Calu3 (cell line): ENCODE data around the gene DNAAF1. TPM values are rescaled to one million over a fixed set of nuclear protein-coding genes. Genes with fewer than 3 reads are reported as not detected.

Experiments
- BruUV-seq: library from RNA; stranded (reverse); fragments of 400-500 nt; replicated peaks from 2 replicates; lab custom pipeline; 2021; lab: Mats Ljungman, UMichigan
- CTCF ChIA-PET: fragments of 300-600 bp; sonication (Branson Sonifier 250); formaldehyde crosslinking; loops from one replicate; lab custom pipeline; 2022; ENCODE audit warnings: antibody characterized with exemption; lab: Charles Lee
- DNase-seq: peaks from one replicate; pipeline ENCODE4 v3.0.0; 2022
- H3K27ac Mint-ChIP-seq: one replicate; pipeline ENCODE4 v1.8.0; 2022; ENCODE audit warnings: mixed read lengths; ENCODE audit not compliant: unreplicated experiment
- H3K27me3 Mint-ChIP-seq: one replicate; pipeline ENCODE4 v1.8.0; 2022; ENCODE audit warnings: mixed read lengths; ENCODE audit not compliant: unreplicated experiment
- H3K36me3 Mint-ChIP-seq: one replicate; pipeline ENCODE4 v1.8.0; 2022; ENCODE audit warnings: mild to moderate bottlenecking, moderate library complexity, mixed read lengths; ENCODE audit not compliant: insufficient read depth, unreplicated experiment
- H3K4me1 Mint-ChIP-seq: one replicate; pipeline ENCODE4 v1.8.0; 2022; ENCODE audit warnings: mild to moderate bottlenecking, low read depth, mixed read lengths; ENCODE audit not compliant: unreplicated experiment
- H3K4me3 Mint-ChIP-seq: one replicate; pipeline ENCODE4 v1.8.0; 2022; ENCODE audit warnings: mild to moderate bottlenecking, low read depth, moderate library complexity, mixed read lengths; ENCODE audit not compliant: unreplicated experiment
- H3K9me3 Mint-ChIP-seq: one replicate; pipeline ENCODE4 v1.8.0; 2022; ENCODE audit warnings: low read depth, mixed read lengths; ENCODE audit not compliant: unreplicated experiment
- intact Hi-C: fragments of 100-400 bp; cut with micrococcal nuclease; formaldehyde crosslinking; loops from one replicate; pipeline ENCODE4 v1.10.0; 2022; ENCODE audit not compliant: unreplicated experiment
- total RNA-seq: library from RNA; stranded (reverse); gene quantifications from 2 replicates; pipeline ENCODE4 v1.2.3, GENCODE V29; 2022
- TF ChIP-seq, protein P1 (sequence below): fragments of 200-600 bp; IDR thresholded peaks from one replicate; pipeline ENCODE4 v1.8.0; 2022; ENCODE audit warnings: antibody characterized with exemption; ENCODE audit not compliant: unreplicated experiment

The DNAAF1 gene
- total RNA-seq, 1 experiment from 2014 or later = not detected

DNA sequence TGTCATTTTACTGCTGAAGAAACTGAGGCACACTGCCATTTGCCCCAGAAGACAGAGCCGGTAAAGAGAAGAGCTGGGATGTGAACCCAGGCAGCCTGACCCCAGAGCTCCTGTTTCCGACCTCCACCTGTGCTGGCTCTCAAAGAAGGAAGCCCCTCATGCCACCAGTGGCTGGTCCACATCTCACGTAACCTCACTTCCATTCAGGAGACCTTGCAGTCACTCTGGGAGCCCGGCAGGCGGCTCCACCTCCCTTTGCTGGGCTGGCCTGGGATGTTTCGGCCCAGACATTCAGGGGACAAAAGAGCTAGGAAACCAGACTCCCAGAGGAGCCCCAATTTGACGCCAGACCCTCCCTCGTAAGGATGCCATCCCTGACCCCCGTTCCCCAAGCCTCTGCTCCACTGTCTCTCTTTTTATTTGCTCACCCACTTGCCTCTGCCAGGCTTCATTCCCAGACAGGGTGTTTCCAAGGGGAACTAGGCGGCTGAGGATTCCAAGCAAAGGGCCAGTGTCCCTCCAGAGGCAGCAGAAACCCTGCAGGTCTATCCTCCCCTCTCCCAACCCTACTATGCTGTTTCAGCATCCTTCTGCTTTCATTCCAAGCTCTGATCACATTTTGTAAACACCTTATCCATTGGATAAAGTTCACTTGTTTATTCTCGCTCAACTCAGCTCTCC lies 38.9 kb downstream of the DNAAF1 start:
- intact Hi-C loops = no loop called here
- DNase-seq = no peak
- CTCF ChIA-PET = no interaction called here
- TF ChIP-seq, protein P1, sequence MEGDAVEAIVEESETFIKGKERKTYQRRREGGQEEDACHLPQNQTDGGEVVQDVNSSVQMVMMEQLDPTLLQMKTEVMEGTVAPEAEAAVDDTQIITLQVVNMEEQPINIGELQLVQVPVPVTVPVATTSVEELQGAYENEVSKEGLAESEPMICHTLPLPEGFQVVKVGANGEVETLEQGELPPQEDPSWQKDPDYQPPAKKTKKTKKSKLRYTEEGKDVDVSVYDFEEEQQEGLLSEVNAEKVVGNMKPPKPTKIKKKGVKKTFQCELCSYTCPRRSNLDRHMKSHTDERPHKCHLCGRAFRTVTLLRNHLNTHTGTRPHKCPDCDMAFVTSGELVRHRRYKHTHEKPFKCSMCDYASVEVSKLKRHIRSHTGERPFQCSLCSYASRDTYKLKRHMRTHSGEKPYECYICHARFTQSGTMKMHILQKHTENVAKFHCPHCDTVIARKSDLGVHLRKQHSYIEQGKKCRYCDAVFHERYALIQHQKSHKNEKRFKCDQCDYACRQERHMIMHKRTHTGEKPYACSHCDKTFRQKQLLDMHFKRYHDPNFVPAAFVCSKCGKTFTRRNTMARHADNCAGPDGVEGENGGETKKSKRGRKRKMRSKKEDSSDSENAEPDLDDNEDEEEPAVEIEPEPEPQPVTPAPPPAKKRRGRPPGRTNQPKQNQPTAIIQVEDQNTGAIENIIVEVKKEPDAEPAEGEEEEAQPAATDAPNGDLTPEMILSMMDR = no peak
- Mint-ChIP-seq H3K4me1 (peaks cover 9% of the 10 kb centered on the region), H3K4me3 (no peak overlapping the region), H3K27me3 (no peaks in the 10 kb centered on the region), H3K9me3 (no peaks in the 10 kb centered on the region), H3K36me3 (peaks cover 38% of the 10 kb centered on the region), H3K27ac (no peak overlapping the region)
- no TSS peak for BruUV-seq

DNA sequence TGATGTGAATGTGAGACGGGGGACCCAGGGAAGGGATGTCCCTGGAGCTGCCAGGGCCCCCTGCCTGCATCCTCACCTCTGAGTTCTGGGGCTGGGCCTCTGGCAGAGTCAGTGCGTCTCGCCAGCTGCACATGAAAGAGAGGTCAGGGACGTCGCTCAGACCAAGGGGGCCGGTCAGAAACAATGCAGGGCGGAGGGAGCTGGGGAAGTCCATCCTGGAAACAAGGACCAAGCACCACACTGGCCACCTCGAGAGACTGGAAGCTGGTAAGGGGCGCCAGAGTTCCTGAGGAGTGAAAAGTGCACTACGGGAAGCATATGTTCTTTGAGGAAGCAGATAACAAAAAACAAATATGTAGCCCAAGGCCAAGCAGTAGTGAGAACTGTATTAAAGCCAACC lies 39.7 kb downstream of the DNAAF1 start:
- no peak for DNase-seq
- Mint-ChIP-seq H3K36me3 (peaks cover 38% of the 10 kb centered on the region), H3K27me3 (no peaks in the 10 kb centered on the region), H3K27ac (no peak overlapping the region), H3K4me3 (peak overlapping the region; percentile 99), H3K9me3 (no peaks in the 10 kb centered on the region), H3K4me1 (peaks cover 9% of the 10 kb centered on the region)
- intact Hi-C loops = no loop called here
- BruUV-seq = no TSS peak
- CTCF ChIA-PET = no interaction called here
- TF ChIP-seq, protein P1 = no peak

- Mint-ChIP-seq H3K36me3 (peaks cover 26% of the 10 kb centered on the region), H3K9me3 (no peaks in the 10 kb centered on the region), H3K4me1 (peaks cover 9% of the 10 kb centered on the region), H3K27ac (peak within 1 kb of the TSS; percentile 95), H3K27me3 (no peaks in the 10 kb centered on the region), H3K4me3 (peak within 1 kb of the TSS; percentile 99)
- CTCF ChIA-PET = interaction anchor here (0.6 to 1.7 kb wide), 18 partner anchors 10 to 233 kb away, joined by 3 to 18 read pairs (median 6); partner anchors contain the start of genes DNAAF1, HSDL1 and MBTPS1
- TF ChIP-seq, protein P1 = peak; percentile 94
- intact Hi-C loops = no loop called here
- DNase-seq = peak; percentile 95
- BruUV-seq = no TSS peak
Measured at GRCh38 chr16:84186685-84187437, 41.8 kb downstream of the DNAAF1 start, which contains the start of gene TAF1C. TSS of gene TAF1C (minus strand) at chr16:84187057. CDS start at chr16:84184988, 2,069 bp downstream.

- DNase-seq = no peak
- H3K4me3 Mint-ChIP-seq = no peak within 1 kb of the TSS
- no TSS peak for BruUV-seq
- H3K4me1 Mint-ChIP-seq = no peaks in the 10 kb centered on the region
- peaks cover 25% of the 10 kb centered on the region for H3K27me3 Mint-ChIP-seq
- intact Hi-C loops = no loop called here
- CTCF ChIA-PET = no interaction called here
- no peaks in the 10 kb centered on the region for H3K9me3 Mint-ChIP-seq
- no peak within 1 kb of the TSS for H3K27ac Mint-ChIP-seq
- H3K36me3 Mint-ChIP-seq = peaks cover 13% of the 10 kb centered on the region
- TF ChIP-seq, protein P1 = no peak
Measured at GRCh38 chr16:84190731-84191388, 45.8 kb downstream of the DNAAF1 start, which contains the start of gene ADAD2. TSS of gene ADAD2 (plus strand) at chr16:84191157. CDS start at chr16:84191231, 74 bp downstream.
